ENCODE results near the gene PPY.

DNA sequence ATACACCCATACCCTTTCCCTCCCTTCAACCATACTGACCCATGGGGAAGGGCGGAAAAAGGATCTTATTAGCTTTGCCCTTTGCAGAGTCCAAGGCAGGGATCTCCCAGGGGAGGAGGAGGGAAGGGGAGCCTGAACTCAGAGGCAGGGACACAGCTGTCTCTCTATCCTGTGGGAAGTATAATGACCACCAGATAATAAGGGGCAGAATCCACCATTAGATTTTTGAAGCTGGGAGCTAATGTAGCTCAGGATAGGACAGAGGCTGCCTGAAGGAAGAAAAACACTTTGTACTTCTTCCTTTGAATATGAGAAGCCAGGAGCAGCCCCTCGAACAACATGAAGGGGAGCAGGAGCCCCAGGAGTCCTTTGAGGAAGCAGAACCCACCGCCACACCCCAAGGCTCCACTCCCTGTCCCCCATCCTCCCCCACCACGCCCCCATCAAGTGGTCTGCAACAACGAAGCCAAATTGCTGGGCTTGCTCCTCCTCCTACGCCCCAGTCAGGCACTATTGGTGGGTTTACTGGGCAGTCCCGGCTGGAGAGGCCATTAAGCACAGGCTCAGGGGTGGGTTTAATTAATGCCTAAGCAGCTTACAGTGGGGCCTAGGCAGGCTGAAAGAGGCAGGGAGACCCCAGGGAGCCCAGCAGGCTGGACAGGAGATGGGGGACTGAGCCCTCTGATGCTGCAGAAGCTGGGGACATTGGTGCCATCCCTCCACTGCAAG, 40.3 kb downstream of the PPY start:
- TF ChIP-seq, protein P1, sequence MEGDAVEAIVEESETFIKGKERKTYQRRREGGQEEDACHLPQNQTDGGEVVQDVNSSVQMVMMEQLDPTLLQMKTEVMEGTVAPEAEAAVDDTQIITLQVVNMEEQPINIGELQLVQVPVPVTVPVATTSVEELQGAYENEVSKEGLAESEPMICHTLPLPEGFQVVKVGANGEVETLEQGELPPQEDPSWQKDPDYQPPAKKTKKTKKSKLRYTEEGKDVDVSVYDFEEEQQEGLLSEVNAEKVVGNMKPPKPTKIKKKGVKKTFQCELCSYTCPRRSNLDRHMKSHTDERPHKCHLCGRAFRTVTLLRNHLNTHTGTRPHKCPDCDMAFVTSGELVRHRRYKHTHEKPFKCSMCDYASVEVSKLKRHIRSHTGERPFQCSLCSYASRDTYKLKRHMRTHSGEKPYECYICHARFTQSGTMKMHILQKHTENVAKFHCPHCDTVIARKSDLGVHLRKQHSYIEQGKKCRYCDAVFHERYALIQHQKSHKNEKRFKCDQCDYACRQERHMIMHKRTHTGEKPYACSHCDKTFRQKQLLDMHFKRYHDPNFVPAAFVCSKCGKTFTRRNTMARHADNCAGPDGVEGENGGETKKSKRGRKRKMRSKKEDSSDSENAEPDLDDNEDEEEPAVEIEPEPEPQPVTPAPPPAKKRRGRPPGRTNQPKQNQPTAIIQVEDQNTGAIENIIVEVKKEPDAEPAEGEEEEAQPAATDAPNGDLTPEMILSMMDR (IDR thresholded peaks at IDR 0.05; ENCODE audit: poor library complexity), result no peak
- TF ChIP-seq EZH2 (IDR thresholded peaks at IDR 0.05; ENCODE audit: borderline replicate concordance), result no peak
- TF ChIP-seq EZH2phosphoT487 (IDR thresholded peaks at IDR 0.05; ENCODE audit: low read depth, severe bottlenecking, unreplicated experiment), result no peak
